ENCODE results near the gene NELL1.

DNA sequence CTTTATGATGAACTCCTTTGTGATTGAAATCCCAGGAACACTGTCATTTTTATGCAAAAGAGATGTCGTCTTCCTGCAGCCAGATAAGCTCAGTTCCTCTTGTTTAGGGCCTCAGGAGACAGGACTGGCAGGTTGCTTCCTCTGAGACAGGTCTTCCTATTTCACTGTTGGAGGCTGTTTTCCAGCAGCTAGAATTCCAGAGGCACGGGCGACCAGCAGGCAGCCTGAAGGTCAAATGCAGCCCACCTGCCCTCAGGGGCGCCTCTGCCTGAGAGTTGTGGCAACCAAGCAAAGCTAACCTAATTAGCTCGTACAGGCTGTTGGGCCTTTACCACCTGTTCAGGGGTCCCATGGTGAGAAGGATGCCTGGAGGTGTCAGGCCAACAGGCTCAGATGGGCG lies 47.7 kb upstream of the NELL1 start:
- TF ChIP-seq, protein P1, sequence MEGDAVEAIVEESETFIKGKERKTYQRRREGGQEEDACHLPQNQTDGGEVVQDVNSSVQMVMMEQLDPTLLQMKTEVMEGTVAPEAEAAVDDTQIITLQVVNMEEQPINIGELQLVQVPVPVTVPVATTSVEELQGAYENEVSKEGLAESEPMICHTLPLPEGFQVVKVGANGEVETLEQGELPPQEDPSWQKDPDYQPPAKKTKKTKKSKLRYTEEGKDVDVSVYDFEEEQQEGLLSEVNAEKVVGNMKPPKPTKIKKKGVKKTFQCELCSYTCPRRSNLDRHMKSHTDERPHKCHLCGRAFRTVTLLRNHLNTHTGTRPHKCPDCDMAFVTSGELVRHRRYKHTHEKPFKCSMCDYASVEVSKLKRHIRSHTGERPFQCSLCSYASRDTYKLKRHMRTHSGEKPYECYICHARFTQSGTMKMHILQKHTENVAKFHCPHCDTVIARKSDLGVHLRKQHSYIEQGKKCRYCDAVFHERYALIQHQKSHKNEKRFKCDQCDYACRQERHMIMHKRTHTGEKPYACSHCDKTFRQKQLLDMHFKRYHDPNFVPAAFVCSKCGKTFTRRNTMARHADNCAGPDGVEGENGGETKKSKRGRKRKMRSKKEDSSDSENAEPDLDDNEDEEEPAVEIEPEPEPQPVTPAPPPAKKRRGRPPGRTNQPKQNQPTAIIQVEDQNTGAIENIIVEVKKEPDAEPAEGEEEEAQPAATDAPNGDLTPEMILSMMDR (IDR thresholded peaks at IDR 0.05): no peak
- TF ChIP-seq POLR2A (IDR thresholded peaks at IDR 0.05): no peak

Data from adrenal gland (tissue), 5 donors.